Measurements from ENCODE around the gene GATAD2A.

GATAD2A gene

DNA sequence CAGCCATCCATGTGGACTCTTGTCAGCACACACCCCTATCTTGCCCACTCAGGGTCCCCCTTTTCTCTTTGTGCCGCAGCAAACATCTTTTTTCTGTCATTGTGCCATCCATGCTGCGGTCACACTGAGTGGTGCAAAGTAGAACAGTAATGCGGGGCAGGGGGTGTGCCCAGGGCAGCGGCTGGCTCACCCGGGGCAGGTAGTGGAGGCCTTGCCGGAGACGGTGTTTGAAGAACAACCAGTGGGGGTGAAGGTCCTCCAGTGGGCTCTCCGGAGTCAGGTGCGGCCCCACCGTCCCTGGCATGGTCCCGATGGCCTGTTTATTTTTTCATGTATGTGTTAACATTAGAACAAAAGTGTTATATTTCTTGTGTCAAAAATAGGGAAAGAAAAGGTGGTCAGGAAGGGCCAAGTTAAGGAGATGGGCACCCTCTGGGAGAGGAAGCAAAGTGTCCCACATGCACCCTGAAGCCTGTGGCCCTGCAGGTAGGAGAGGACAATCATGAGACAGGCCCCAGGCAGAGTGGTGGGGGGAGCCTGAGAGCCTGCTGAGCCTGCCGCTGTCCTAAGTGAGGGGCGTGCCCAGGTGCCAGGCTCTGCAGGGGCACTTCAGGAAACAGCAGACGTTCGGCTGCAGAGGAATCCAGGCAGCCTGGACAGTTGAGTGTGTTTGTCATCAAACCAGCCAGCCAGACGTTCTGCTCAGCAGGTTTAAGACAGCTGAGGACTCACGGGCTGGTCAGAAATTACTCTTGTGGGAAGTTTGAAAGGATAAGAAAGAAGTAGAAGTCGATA lies 97.5 kb downstream of the GATAD2A start:
- H3K79me1 ChIP-seq (replicated peaks; ENCODE audit: low read length, poor library complexity, severe bottlenecking) = peaks cover 55% of the 10 kb centered on the region
- no peak overlapping the region for H3K4me3 ChIP-seq (ENCODE audit: insufficient read depth in 1 of 2, low read depth in 1 of 2, low read length in 2 of 2)
- H3K4me2 ChIP-seq (ENCODE audit: low read length, poor library complexity, severe bottlenecking) = no peak overlapping the region
- no peak overlapping the region for H3K14ac ChIP-seq (ENCODE audit: low read length in 2 of 2)
- H4K91ac ChIP-seq (ENCODE audit: low read length) = no peak overlapping the region
- no peak overlapping the region for H2BK15ac ChIP-seq (ENCODE audit: low read depth, poor library complexity, severe bottlenecking)
- H3K23ac ChIP-seq (ENCODE audit: low read length in 2 of 2) = no peak overlapping the region
- no peak overlapping the region for H3K18ac ChIP-seq (ENCODE audit: low read depth in 1 of 2, low read length in 2 of 2)
- peaks cover 92 to 100% of the 10 kb centered on the region in 2 experiments for H3K36me3 ChIP-seq (ENCODE audit: control insufficient read depth in 1 of 2, insufficient read depth in 2 of 2, low read depth in 1 of 2, low read length in 2 of 2)
- H2AK5ac ChIP-seq (ENCODE audit: low read length, severe bottlenecking) = no peak overlapping the region
- H2BK5ac ChIP-seq (ENCODE audit: low read depth, low read length, poor library complexity, severe bottlenecking) = no peak overlapping the region
- H3K9ac ChIP-seq (ENCODE audit: low read length) = no peak overlapping the region
- H4K8ac ChIP-seq (ENCODE audit: low read length) = no peak overlapping the region
- WGBS = 95% methylated on average over 18 of the region's 18 CpGs
- H2BK120ac ChIP-seq (ENCODE audit: low read depth, low read length) = no peak overlapping the region
- no peaks in the 10 kb centered on the region for H3K27me3 ChIP-seq (ENCODE audit: control insufficient read depth in 1 of 2, insufficient read depth in 1 of 2, low read length in 2 of 2)
- H2BK12ac ChIP-seq (ENCODE audit: low read length in 2 of 2) = no peak overlapping the region
- H3K27ac ChIP-seq (ENCODE audit: low read length, poor library complexity, severe bottlenecking) = no peak overlapping the region
- no peak overlapping the region for H2AFZ ChIP-seq (ENCODE audit: low read depth, low read length)
- no peak overlapping the region for H3K4ac ChIP-seq (ENCODE audit: low read depth in 1 of 2, low read length in 2 of 2)
- no peaks in the 10 kb centered on the region for H3K9me3 ChIP-seq (ENCODE audit: control insufficient read depth, low read length)
- DNase-seq = no peak
- H3K4me1 ChIP-seq (ENCODE audit: control insufficient read depth, insufficient read depth, low read depth, low read length) = no peaks in the 10 kb centered on the region

DNA sequence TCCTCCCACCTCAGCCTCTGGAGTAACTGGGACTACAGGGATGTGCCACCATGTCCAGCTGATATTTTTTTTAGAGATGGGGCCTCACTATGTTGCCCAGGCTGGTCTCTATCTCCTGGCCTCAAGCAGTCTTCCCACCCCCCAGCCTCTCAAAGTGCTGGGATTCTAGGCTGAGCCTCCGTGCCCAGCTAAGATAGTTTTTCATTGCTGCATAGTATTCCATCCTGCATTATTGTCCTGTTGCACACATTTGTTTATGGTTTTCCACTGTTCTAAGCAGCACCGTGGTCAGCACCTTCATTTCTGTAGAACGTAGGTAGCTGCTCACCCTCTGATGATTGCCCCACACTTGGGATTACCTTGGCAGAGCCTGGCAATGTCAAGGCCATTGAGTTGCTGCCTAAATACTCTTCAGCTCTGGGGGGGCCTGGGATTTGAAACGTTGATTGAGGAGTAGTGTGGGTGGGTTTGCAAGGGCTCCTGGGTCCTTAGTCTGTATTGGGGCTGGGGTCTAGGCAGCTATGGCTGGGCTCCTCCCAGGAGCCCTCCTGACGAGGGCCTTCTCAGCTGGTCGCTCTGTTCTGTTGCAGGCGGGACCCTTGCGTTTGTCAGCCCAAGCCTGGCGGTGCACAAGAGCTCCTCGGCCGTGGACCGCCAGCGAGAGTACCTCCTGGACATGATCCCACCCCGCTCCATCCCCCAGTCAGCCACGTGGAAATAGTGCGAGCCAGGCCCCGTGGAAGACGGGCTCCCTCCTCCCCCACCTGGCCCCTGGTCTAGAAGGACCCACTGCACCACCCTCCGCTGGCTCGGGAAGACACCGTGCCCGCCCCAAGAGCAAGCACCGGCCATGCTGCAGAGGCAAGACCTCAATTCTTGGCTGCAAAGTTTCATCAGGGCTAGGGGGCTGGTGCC lies 99.5 kb downstream of the GATAD2A start:
- Histone ChIP-seq H4K91ac (ENCODE audit: low read length) (no peak overlapping the region), H3K9ac (ENCODE audit: low read length) (no peak overlapping the region), H3K4me2 (ENCODE audit: low read length, poor library complexity, severe bottlenecking) (no peak overlapping the region), H3K14ac (ENCODE audit: low read length in 2 of 2) (no peak overlapping the region), H3K18ac (ENCODE audit: low read depth in 1 of 2, low read length in 2 of 2) (no peak overlapping the region), H2BK5ac (ENCODE audit: low read depth, low read length, poor library complexity, severe bottlenecking) (no peak overlapping the region), H3K27me3 (ENCODE audit: control insufficient read depth in 1 of 2, insufficient read depth in 1 of 2, low read length in 2 of 2) (no peaks in the 10 kb centered on the region), H3K23ac (ENCODE audit: low read length in 2 of 2) (no peak overlapping the region), H2AFZ (ENCODE audit: low read depth, low read length) (no peak overlapping the region), H3K4ac (ENCODE audit: low read depth in 1 of 2, low read length in 2 of 2) (no peak overlapping the region), H2BK12ac (ENCODE audit: low read length in 2 of 2) (no peak overlapping the region), H3K9me3 (ENCODE audit: control insufficient read depth, low read length) (no peaks in the 10 kb centered on the region), H4K8ac (ENCODE audit: low read length) (no peak overlapping the region), H3K36me3 (ENCODE audit: control insufficient read depth in 1 of 2, insufficient read depth in 2 of 2, low read depth in 1 of 2, low read length in 2 of 2) (peaks cover 82 to 88% of the 10 kb centered on the region in 2 experiments), H2BK120ac (ENCODE audit: low read depth, low read length) (no peak overlapping the region), H3K79me1 (replicated peaks; ENCODE audit: low read length, poor library complexity, severe bottlenecking) (peaks cover 39% of the 10 kb centered on the region), H2AK5ac (ENCODE audit: low read length, severe bottlenecking) (no peak overlapping the region), H3K27ac (ENCODE audit: low read length, poor library complexity, severe bottlenecking) (no peak overlapping the region), H2BK15ac (ENCODE audit: low read depth, poor library complexity, severe bottlenecking) (no peak overlapping the region), H3K4me1 (ENCODE audit: control insufficient read depth, insufficient read depth, low read depth, low read length) (no peaks in the 10 kb centered on the region), H3K4me3 (ENCODE audit: insufficient read depth in 1 of 2, low read depth in 1 of 2, low read length in 2 of 2) (no peak overlapping the region)
- WGBS = 96% methylated on average over 23 of the region's 23 CpGs
- no peak for DNase-seq

DNA sequence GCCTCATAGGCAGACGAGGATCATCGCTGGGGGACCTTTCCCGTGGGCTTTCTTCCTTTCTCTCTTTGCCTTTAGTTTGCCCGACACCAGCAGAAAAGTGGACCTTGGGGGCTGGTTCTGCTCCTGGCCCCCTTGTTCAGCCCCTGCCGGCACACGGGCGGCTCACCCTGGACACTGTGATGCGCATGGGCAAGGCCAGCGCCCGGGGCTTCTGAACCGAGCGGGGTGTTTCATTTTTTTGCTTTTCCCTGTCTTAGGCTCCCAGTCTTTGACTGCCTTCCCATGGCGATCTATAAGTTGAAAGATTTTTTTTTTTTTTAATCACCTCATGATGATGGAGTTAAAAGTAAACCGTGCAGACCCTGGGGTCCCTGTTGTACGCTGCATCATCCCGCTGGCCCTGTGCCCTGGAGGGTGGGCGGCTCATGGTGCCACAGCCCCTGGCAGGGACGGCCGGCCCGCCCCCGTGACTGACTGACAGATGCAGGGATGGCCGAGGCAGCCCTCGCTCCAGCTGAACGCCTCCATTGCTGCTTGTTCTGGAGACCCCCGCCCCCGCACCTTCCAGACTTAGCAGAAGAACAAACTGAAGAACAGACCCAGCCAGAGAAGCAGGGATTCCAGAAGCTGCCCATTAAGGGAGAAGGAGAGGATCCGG lies 100.3 kb downstream of the GATAD2A start:
- no peak overlapping the region for H4K8ac ChIP-seq (ENCODE audit: low read length)
- H3K4me1 ChIP-seq (ENCODE audit: control insufficient read depth, insufficient read depth, low read depth, low read length) = no peaks in the 10 kb centered on the region
- H3K27ac ChIP-seq (ENCODE audit: low read length, poor library complexity, severe bottlenecking) = no peak overlapping the region
- H3K79me1 ChIP-seq (replicated peaks; ENCODE audit: low read length, poor library complexity, severe bottlenecking) = peaks cover 33% of the 10 kb centered on the region
- no peak overlapping the region for H4K91ac ChIP-seq (ENCODE audit: low read length)
- H3K9ac ChIP-seq (ENCODE audit: low read length) = no peak overlapping the region
- H3K4me3 ChIP-seq (ENCODE audit: insufficient read depth in 1 of 2, low read depth in 1 of 2, low read length in 2 of 2) = no peak overlapping the region
- DNase-seq = no peak
- peaks cover 74 to 80% of the 10 kb centered on the region in 2 experiments for H3K36me3 ChIP-seq (ENCODE audit: control insufficient read depth in 1 of 2, insufficient read depth in 2 of 2, low read depth in 1 of 2, low read length in 2 of 2)
- H3K23ac ChIP-seq (ENCODE audit: low read length in 2 of 2) = no peak overlapping the region
- H2AFZ ChIP-seq (ENCODE audit: low read depth, low read length) = no peak overlapping the region
- no peaks in the 10 kb centered on the region for H3K27me3 ChIP-seq (ENCODE audit: control insufficient read depth in 1 of 2, insufficient read depth in 1 of 2, low read length in 2 of 2)
- no peak overlapping the region for H3K14ac ChIP-seq (ENCODE audit: low read length in 2 of 2)
- no peak overlapping the region for H2AK5ac ChIP-seq (ENCODE audit: low read length, severe bottlenecking)
- no peak overlapping the region for H2BK120ac ChIP-seq (ENCODE audit: low read depth, low read length)
- H3K4me2 ChIP-seq (ENCODE audit: low read length, poor library complexity, severe bottlenecking) = no peak overlapping the region
- H3K9me3 ChIP-seq (ENCODE audit: control insufficient read depth, low read length) = no peaks in the 10 kb centered on the region
- H2BK5ac ChIP-seq (ENCODE audit: low read depth, low read length, poor library complexity, severe bottlenecking) = no peak overlapping the region
- no peak overlapping the region for H2BK12ac ChIP-seq (ENCODE audit: low read length in 2 of 2)
- no peak overlapping the region for H3K18ac ChIP-seq (ENCODE audit: low read depth in 1 of 2, low read length in 2 of 2)
- H2BK15ac ChIP-seq (ENCODE audit: low read depth, poor library complexity, severe bottlenecking) = no peak overlapping the region
- WGBS = 99% methylated on average over 25 of the region's 27 CpGs
- H3K4ac ChIP-seq (ENCODE audit: low read depth in 1 of 2, low read length in 2 of 2) = no peak overlapping the region

DNA sequence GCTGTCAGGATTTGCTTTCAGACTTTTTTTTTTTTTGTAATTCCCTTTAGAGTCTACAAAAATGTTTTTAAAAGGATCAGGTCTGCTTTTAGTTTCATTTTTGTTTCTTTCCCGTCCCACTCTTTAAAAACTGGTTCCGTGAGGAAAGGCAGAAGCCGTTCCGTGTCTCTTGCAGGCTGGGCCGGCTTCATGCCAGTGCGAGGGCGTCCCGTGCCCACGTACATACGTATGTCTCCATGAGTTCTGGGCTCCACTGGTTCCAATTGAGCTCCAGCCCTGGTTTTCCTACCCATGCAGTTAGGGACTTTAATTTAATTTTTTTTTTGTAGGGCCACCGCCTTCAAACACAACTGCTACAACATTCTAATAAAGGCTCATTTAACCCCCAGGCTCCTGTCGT lies 101.1 kb downstream of the GATAD2A start:
- no peak overlapping the region for H2BK12ac ChIP-seq (ENCODE audit: low read length in 2 of 2)
- H2AK5ac ChIP-seq (ENCODE audit: low read length, severe bottlenecking) = no peak overlapping the region

More for the DNA sequence above, 101.1 kb downstream of the GATAD2A start:
- Histone ChIP-seq H3K9ac (ENCODE audit: low read length) (peak overlapping the region; percentile 22), H3K4me3 (ENCODE audit: insufficient read depth in 1 of 2, low read depth in 1 of 2, low read length in 2 of 2) (no peak overlapping the region), H4K8ac (ENCODE audit: low read length) (no peak overlapping the region), H3K23ac (ENCODE audit: low read length in 2 of 2) (no peak overlapping the region), H3K27ac (ENCODE audit: low read length, poor library complexity, severe bottlenecking) (no peak overlapping the region), H2BK5ac (ENCODE audit: low read depth, low read length, poor library complexity, severe bottlenecking) (no peak overlapping the region), H3K18ac (ENCODE audit: low read depth in 1 of 2, low read length in 2 of 2) (no peak overlapping the region), H3K4ac (ENCODE audit: low read depth in 1 of 2, low read length in 2 of 2) (no peak overlapping the region), H2BK15ac (ENCODE audit: low read depth, poor library complexity, severe bottlenecking) (no peak overlapping the region), H3K14ac (ENCODE audit: low read length in 2 of 2) (no peak overlapping the region), H3K27me3 (ENCODE audit: control insufficient read depth in 1 of 2, insufficient read depth in 1 of 2, low read length in 2 of 2) (no peaks in the 10 kb centered on the region), H2AFZ (ENCODE audit: low read depth, low read length) (no peak overlapping the region), H3K36me3 (ENCODE audit: control insufficient read depth in 1 of 2, insufficient read depth in 2 of 2, low read depth in 1 of 2, low read length in 2 of 2) (peaks cover 67 to 72% of the 10 kb centered on the region in 2 experiments), H2BK120ac (ENCODE audit: low read depth, low read length) (no peak overlapping the region), H4K91ac (ENCODE audit: low read length) (no peak overlapping the region), H3K9me3 (ENCODE audit: control insufficient read depth, low read length) (no peaks in the 10 kb centered on the region), H3K4me1 (ENCODE audit: control insufficient read depth, insufficient read depth, low read depth, low read length) (no peaks in the 10 kb centered on the region), H3K4me2 (ENCODE audit: low read length, poor library complexity, severe bottlenecking) (no peak overlapping the region), H3K79me1 (replicated peaks; ENCODE audit: low read length, poor library complexity, severe bottlenecking) (peaks cover 31% of the 10 kb centered on the region)
- DNase-seq = no peak
- WGBS = 98% methylated on average over 11 of the region's 12 CpGs

Data from mesenchymal stem cell (in vitro differentiated cells and primary cell).